GM21576 (cell line): ENCODE data around the gene SSR2.
A peak's percentile ranks its signal among the peaks of the same experiment; 100 is the strongest.

Experiments used
- ATAC-seq: cut with Tn5 transposase; IDR thresholded peaks from one replicate; pipeline ENCODE4 v1.9.1; 2021; ENCODE audit warnings: mild to moderate bottlenecking, moderate library complexity; ENCODE audit not compliant: unreplicated experiment

SSR2 gene

GRCh38 chr1:156020293-156021092 is at the start of gene SSR2:
SSR2 (minus strand) TSS chr1:156020951; CDS start chr1:156020167, 784 bp downstream.
- peak; percentile 98 for ATAC-seq

- ATAC-seq: no peak
Measured at GRCh38 chr1:156070548-156070947, 49.8 kb upstream of the SSR2 start.

GRCh38 chr1:156069490-156070455 is 49.0 kb upstream of the SSR2 start:
- no peak for ATAC-seq

- ATAC-seq: no peak
Measured at GRCh38 chr1:156067262-156067661, 46.5 kb upstream of the SSR2 start.

- ATAC-seq: no peak
Measured at GRCh38 chr1:156065871-156066270, 45.1 kb upstream of the SSR2 start.

GRCh38 chr1:156065212-156065611 is 44.5 kb upstream of the SSR2 start:
- ATAC-seq: no peak

- no peak for ATAC-seq
Measured at GRCh38 chr1:156064615-156065014, 43.9 kb upstream of the SSR2 start.

- ATAC-seq: no peak
Measured at GRCh38 chr1:156063997-156064285, 43.2 kb upstream of the SSR2 start.

- no peak for ATAC-seq
Measured at GRCh38 chr1:156062189-156062588, 41.4 kb upstream of the SSR2 start.

- ATAC-seq: no peak
Measured at GRCh38 chr1:156060937-156061636, 40.3 kb upstream of the SSR2 start, which contains the start of gene RAB25. RAB25 (plus strand) TSS chr1:156061160; CDS start chr1:156061401, 241 bp downstream.

GRCh38 chr1:156056326-156056849 is 35.6 kb upstream of the SSR2 start:
- no peak for ATAC-seq

GRCh38 chr1:156055281-156056048 is 34.7 kb upstream of the SSR2 start:
- ATAC-seq: peak; percentile 1

- peak; percentile 75 for ATAC-seq
Measured at GRCh38 chr1:156054500-156055280, 33.9 kb upstream of the SSR2 start, which contains the start of gene LAMTOR2. LAMTOR2 (plus strand) TSS chr1:156054782; CDS start chr1:156054890, 108 bp downstream.

GRCh38 chr1:156053768-156054499 is 33.2 kb upstream of the SSR2 start, which contains the start of gene UBQLN4:
UBQLN4 (minus strand) TSS chr1:156053798; CDS start chr1:156053701, 97 bp downstream.
- ATAC-seq: peak; percentile 48

GRCh38 chr1:156052862-156053767 is 32.4 kb upstream of the SSR2 start:
- no peak for ATAC-seq

- ATAC-seq: no peak
Measured at GRCh38 chr1:156051011-156051725, 30.4 kb upstream of the SSR2 start.

- no peak for ATAC-seq
Measured at GRCh38 chr1:156050376-156050775, 29.6 kb upstream of the SSR2 start.
